Esophagus (tissue), 2 donors: ENCODE measurements around the gene ENTHD1. TPM values are rescaled to one million over a fixed set of nuclear protein-coding genes. Genes with fewer than 3 reads are reported as not detected.

ENCODE experiments used
- H3K27ac ChIP-seq, 2 donors: one replicate each; pipeline ENCODE4 v1.5.1; 2013; ENCODE audit warnings: low read depth in 2 of 2, mild to moderate bottlenecking in 2 of 2, inconsistent platforms in 1 of 2, low read length in 1 of 2, moderate library complexity in 1 of 2
- H3K27me3 ChIP-seq, 2 donors: one replicate each; pipeline ENCODE4 v1.6.1; 2013; ENCODE audit warnings: low read length in 2 of 2, control low read depth in 1 of 2, mild to moderate bottlenecking in 1 of 2; ENCODE audit not compliant: insufficient read depth in 2 of 2, control insufficient read depth in 1 of 2
- H3K36me3 ChIP-seq, 2 donors: one replicate each; pipeline ENCODE4 v1.6.1; 2013; ENCODE audit warnings: low read length in 1 of 2; ENCODE audit not compliant: control insufficient read depth in 2 of 2, insufficient read depth in 2 of 2
- H3K4me1 ChIP-seq, 2 donors: one replicate each; pipeline ENCODE4 v1.6.1; 2013; ENCODE audit warnings: low read length in 1 of 2; ENCODE audit not compliant: control insufficient read depth in 2 of 2, insufficient read depth in 2 of 2
- H3K4me3 ChIP-seq, 2 donors: one replicate each; pipeline ENCODE4 v1.5.1; 2013; ENCODE audit warnings: low read length in 2 of 2, mild to moderate bottlenecking in 2 of 2, low read depth in 1 of 2, moderate library complexity in 1 of 2
- H3K9me3 ChIP-seq, 2 donors: one replicate each; pipeline ENCODE4 v1.6.1; 2013; ENCODE audit warnings: mild to moderate bottlenecking in 2 of 2, low read depth in 1 of 2, low read length in 1 of 2, moderate library complexity in 1 of 2; ENCODE audit not compliant: control insufficient read depth in 2 of 2, insufficient read depth in 1 of 2
- WGBS, 2 donors: extraction: QIAGEN DNeasy Blood & Tissue Kit; methylation state at CpG; one replicate each; pipeline ENCODE4 v1.1.7; 2013; 5-methylcytosine and 5-hydroxymethylcytosine counted together
- polyA plus RNA-seq, 2 donors: library from polyadenylated mRNA; stranded (reverse); fragments of 200-250 nt; gene quantifications; one replicate each; pipeline ENCODE4 v1.2.3, GENCODE V29; 2013
- donor health status: healthy with polysubstance abuse.
- donor health status: Bipolar disorder and iron deficiency.

Gene ENTHD1
- polyA plus RNA-seq, 2 donors, result not detected

- H3K36me3 ChIP-seq, result no peaks in the 10 kb centered on the region
- H3K27ac ChIP-seq, result no peak overlapping the region
- H3K9me3 ChIP-seq, result no peaks in the 10 kb centered on the region
- no peak overlapping the region for H3K4me3 ChIP-seq
- H3K4me1 ChIP-seq, result no peaks in the 10 kb centered on the region
- no peaks in the 10 kb centered on the region for H3K27me3 ChIP-seq
- WGBS, 2 donors, result 65 to 75% methylated on average over 5 of the region's 5 CpGs
Measured at GRCh38 chr22:39785232-39785631, 108.3 kb downstream of the ENTHD1 start.

GRCh38 chr22:39777716-39778454 is 115.7 kb downstream of the ENTHD1 start:
- no peak overlapping the region for H3K27ac ChIP-seq
- H3K36me3 ChIP-seq, result no peaks in the 10 kb centered on the region
- H3K27me3 ChIP-seq, result no peaks in the 10 kb centered on the region
- H3K4me3 ChIP-seq, result no peak overlapping the region
- WGBS, 2 donors, result 68 to 71% methylated on average over 5 of the region's 5 CpGs
- no peaks in the 10 kb centered on the region for H3K9me3 ChIP-seq
- H3K4me1 ChIP-seq, result no peaks in the 10 kb centered on the region

- Histone ChIP-seq H3K27ac (no peak overlapping the region), H3K36me3 (no peaks in the 10 kb centered on the region), H3K4me1 (no peaks in the 10 kb centered on the region), H3K27me3 (no peaks in the 10 kb centered on the region), H3K9me3 (peaks cover 0 to 2% of the 10 kb centered on the region in 2 donors), H3K4me3 (no peak overlapping the region)
- WGBS, 2 donors, result 65 to 68% methylated on average over 2 of the region's 2 CpGs
Measured at GRCh38 chr22:39776295-39777009, 117.1 kb downstream of the ENTHD1 start.

- Histone ChIP-seq H3K9me3 (peaks cover 0 to 5% of the 10 kb centered on the region in 2 donors), H3K27ac (no peak overlapping the region), H3K4me1 (no peaks in the 10 kb centered on the region), H3K36me3 (no peaks in the 10 kb centered on the region), H3K4me3 (no peak overlapping the region), H3K27me3 (peaks cover 0 to 4% of the 10 kb centered on the region in 2 donors)
- 12 to 33% methylated on average over 4 of the region's 4 CpGs for WGBS, 2 donors
Measured at GRCh38 chr22:39773976-39774539, 119.5 kb downstream of the ENTHD1 start.

GRCh38 chr22:39773503-39773902 is 120.1 kb downstream of the ENTHD1 start:
- Histone ChIP-seq H3K4me3 (no peak overlapping the region), H3K4me1 (no peaks in the 10 kb centered on the region), H3K27ac (no peak overlapping the region), H3K27me3 (peaks cover 0 to 4% of the 10 kb centered on the region in 2 donors), H3K36me3 (no peaks in the 10 kb centered on the region), H3K9me3 (peaks cover 0 to 5% of the 10 kb centered on the region in 2 donors)

- no peak overlapping the region for H3K27ac ChIP-seq
- H3K4me3 ChIP-seq, result no peak overlapping the region
- 92 to 95% methylated on average over 2 of the region's 2 CpGs for WGBS, 2 donors
- peaks cover 0 to 4% of the 10 kb centered on the region in 2 donors for H3K27me3 ChIP-seq
- no peaks in the 10 kb centered on the region for H3K4me1 ChIP-seq
- H3K36me3 ChIP-seq, result no peaks in the 10 kb centered on the region
- H3K9me3 ChIP-seq, result peaks cover 0 to 5% of the 10 kb centered on the region in 2 donors
Measured at GRCh38 chr22:39771486-39771885, 122.1 kb downstream of the ENTHD1 start.

GRCh38 chr22:39765661-39766060 is 127.9 kb downstream of the ENTHD1 start:
- Histone ChIP-seq H3K9me3 (peaks cover 0 to 2% of the 10 kb centered on the region in 2 donors), H3K36me3 (no peaks in the 10 kb centered on the region), H3K4me3 (no peak overlapping the region), H3K27me3 (peaks cover 0 to 4% of the 10 kb centered on the region in 2 donors), H3K27ac (no peak overlapping the region), H3K4me1 (no peaks in the 10 kb centered on the region)
- 83 to 91% methylated on average over 2 of the region's 2 CpGs for WGBS, 2 donors

- Histone ChIP-seq H3K27me3 (peaks cover 0 to 4% of the 10 kb centered on the region in 2 donors), H3K4me3 (no peak overlapping the region)
- 74 to 88% methylated on average over 3 of the region's 3 CpGs for WGBS, 2 donors
Measured at GRCh38 chr22:39765046-39765445, 128.5 kb downstream of the ENTHD1 start.

GRCh38 chr22:39763276-39763675 is 130.3 kb downstream of the ENTHD1 start:
- WGBS, 2 donors, result 87 to 88% methylated on average over 4 of the region's 4 CpGs
- Histone ChIP-seq H3K4me3 (no peak overlapping the region), H3K27ac (no peak overlapping the region), H3K27me3 (no peaks in the 10 kb centered on the region), H3K36me3 (no peaks in the 10 kb centered on the region), H3K9me3 (no peaks in the 10 kb centered on the region), H3K4me1 (no peaks in the 10 kb centered on the region)

More at GRCh38 chr22:39765046-39765445, 128.5 kb downstream of the ENTHD1 start:
- Histone ChIP-seq H3K4me1 (no peaks in the 10 kb centered on the region), H3K9me3 (peaks cover 0 to 1% of the 10 kb centered on the region in 2 donors), H3K27ac (no peak overlapping the region), H3K36me3 (no peaks in the 10 kb centered on the region)
